ENCODE data around the gene PPFIA3. TPM values are rescaled to one million over a fixed set of nuclear protein-coding genes. Genes with fewer than 3 reads are reported as not detected.

PPFIA3 gene
- total RNA-seq, 1 experiment from 2014 or later = 33.6 TPM

- no peak for DNase-seq (ENCODE audit: low spot score)
- ChIA-PET CTCF (no interaction called here), POLR2A (ENCODE audit: low non-redundant PET) (no interaction called here)
- no TSS peak for BruUV-seq (replicated peaks)
- H3K9me3 ChIP-seq (ENCODE audit: low read depth, low read length, poor library complexity, severe bottlenecking) = no peaks in the 10 kb centered on the region
- no peaks in the 10 kb centered on the region for H3K4me1 ChIP-seq (ENCODE audit: insufficient read depth, low read length, poor library complexity, severe bottlenecking)
- intact Hi-C loops (cut with micrococcal nuclease; ENCODE audit: unreplicated experiment) = no loop called here
- H3K27ac ChIP-seq (ENCODE audit: low read depth, low read length, poor library complexity, severe bottlenecking) = no peak overlapping the region
- TF ChIP-seq EZH2 (IDR thresholded peaks at IDR 0.05; ENCODE audit: borderline replicate concordance, low read depth, low read length, poor library complexity, severe bottlenecking) (no peak), CTCF (conservative IDR thresholded peaks at IDR 0.05; ENCODE audit: low read depth, low read length) (no peak)
- no peaks in the 10 kb centered on the region for H3K27me3 ChIP-seq (replicated peaks; ENCODE audit: insufficient read depth, low read depth, low read length, poor library complexity)
- peaks cover 20% of the 10 kb centered on the region for H3K36me3 ChIP-seq (ENCODE audit: insufficient read depth, low read length, poor library complexity, severe bottlenecking)
- H3K4me3 ChIP-seq (ENCODE audit: low read depth, low read length, poor library complexity, severe bottlenecking) = no peak overlapping the region
These were observed 63.6 kb downstream of the PPFIA3 start for GRCh38 chr19:49182848-49183375.

GRCh38 chr19:49186108-49186507 lies 66.8 kb downstream of the PPFIA3 start:
- H3K9me3 ChIP-seq (ENCODE audit: low read depth, low read length, poor library complexity, severe bottlenecking) = no peaks in the 10 kb centered on the region
- peaks cover 5% of the 10 kb centered on the region for H3K4me1 ChIP-seq (ENCODE audit: insufficient read depth, low read length, poor library complexity, severe bottlenecking)
- H3K36me3 ChIP-seq (ENCODE audit: insufficient read depth, low read length, poor library complexity, severe bottlenecking) = peaks cover 46% of the 10 kb centered on the region
- no peaks in the 10 kb centered on the region for H3K27me3 ChIP-seq (replicated peaks; ENCODE audit: insufficient read depth, low read depth, low read length, poor library complexity)
- H3K4me3 ChIP-seq (ENCODE audit: low read depth, low read length, poor library complexity, severe bottlenecking) = no peak overlapping the region
- TF ChIP-seq EZH2 (IDR thresholded peaks at IDR 0.05; ENCODE audit: borderline replicate concordance, low read depth, low read length, poor library complexity, severe bottlenecking) (no peak), CTCF (conservative IDR thresholded peaks at IDR 0.05; ENCODE audit: low read depth, low read length) (no peak)
- BruUV-seq (replicated peaks) = no TSS peak
- DNase-seq (ENCODE audit: low spot score) = no peak
- H3K27ac ChIP-seq (ENCODE audit: low read depth, low read length, poor library complexity, severe bottlenecking) = no peak overlapping the region
- ChIA-PET POLR2A (ENCODE audit: low non-redundant PET) (no interaction called here), CTCF (interaction anchor here (1.1 to 1.3 kb wide), 2 partner anchors 13 to 88 kb away, joined by 3 to 4 read pairs; no protein-coding TSS in a partner anchor)
- intact Hi-C loops (cut with micrococcal nuclease; ENCODE audit: unreplicated experiment) = no loop called here

GRCh38 chr19:49188626-49189200 lies 69.4 kb downstream of the PPFIA3 start:
- no peak for DNase-seq (ENCODE audit: low spot score)
- peaks cover 5% of the 10 kb centered on the region for H3K4me1 ChIP-seq (ENCODE audit: insufficient read depth, low read length, poor library complexity, severe bottlenecking)
- TF ChIP-seq CTCF (conservative IDR thresholded peaks at IDR 0.05; ENCODE audit: low read depth, low read length) = no peak
- no peak for TF ChIP-seq EZH2 (IDR thresholded peaks at IDR 0.05; ENCODE audit: borderline replicate concordance, low read depth, low read length, poor library complexity, severe bottlenecking)
- H3K4me3 ChIP-seq (ENCODE audit: low read depth, low read length, poor library complexity, severe bottlenecking) = no peak overlapping the region
- BruUV-seq (replicated peaks) = no TSS peak
- H3K27ac ChIP-seq (ENCODE audit: low read depth, low read length, poor library complexity, severe bottlenecking) = no peak overlapping the region
- H3K36me3 ChIP-seq (ENCODE audit: insufficient read depth, low read length, poor library complexity, severe bottlenecking) = peaks cover 44% of the 10 kb centered on the region
- intact Hi-C loops (cut with micrococcal nuclease; ENCODE audit: unreplicated experiment) = no loop called here
- no peaks in the 10 kb centered on the region for H3K9me3 ChIP-seq (ENCODE audit: low read depth, low read length, poor library complexity, severe bottlenecking)
- ChIA-PET CTCF (interaction anchor here (1.2 kb wide), 1 partner anchor 10 kb away, joined by 7 read pairs; no protein-coding TSS in a partner anchor), POLR2A (ENCODE audit: low non-redundant PET) (no interaction called here)
- H3K27me3 ChIP-seq (replicated peaks; ENCODE audit: insufficient read depth, low read depth, low read length, poor library complexity) = no peaks in the 10 kb centered on the region
